T-helper 2 cell (primary cell): Measurements from ENCODE around the gene LRIG2.
"Not testable (repeated sequence)": the region's sequence is repeated elsewhere in the genome, so short reads cannot be mapped to it uniquely, and the experiment has no call there.

Experiments used
- DNase-seq, 5 experiments: peaks; one replicate each; pipeline versions ENCODE4 v3.0.0 to v3.0.0-alpha.2; 2012 to 2022

Gene LRIG2

DNA sequence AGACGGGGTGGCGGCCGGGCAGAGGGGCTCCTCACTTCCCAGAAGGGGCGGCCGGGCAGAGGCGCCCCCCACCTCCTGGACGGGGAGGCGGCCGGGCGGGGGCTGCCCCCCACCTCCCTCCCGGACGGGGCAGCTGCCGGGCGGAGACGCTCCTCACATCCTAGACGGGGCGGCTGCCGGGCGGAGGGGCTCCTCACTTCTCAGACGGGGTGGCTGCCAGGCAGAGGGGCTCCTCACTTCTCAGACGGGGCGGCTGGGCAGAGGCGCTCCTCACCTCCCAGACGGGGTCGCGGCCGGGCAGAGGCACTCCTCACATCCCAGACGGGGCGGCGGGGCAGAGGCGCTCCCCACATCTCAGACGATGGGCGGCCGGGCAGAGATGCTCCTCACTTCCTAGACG is 9.5 kb upstream of the LRIG2 start:
- DNase-seq = not testable (repeated sequence)

DNA sequence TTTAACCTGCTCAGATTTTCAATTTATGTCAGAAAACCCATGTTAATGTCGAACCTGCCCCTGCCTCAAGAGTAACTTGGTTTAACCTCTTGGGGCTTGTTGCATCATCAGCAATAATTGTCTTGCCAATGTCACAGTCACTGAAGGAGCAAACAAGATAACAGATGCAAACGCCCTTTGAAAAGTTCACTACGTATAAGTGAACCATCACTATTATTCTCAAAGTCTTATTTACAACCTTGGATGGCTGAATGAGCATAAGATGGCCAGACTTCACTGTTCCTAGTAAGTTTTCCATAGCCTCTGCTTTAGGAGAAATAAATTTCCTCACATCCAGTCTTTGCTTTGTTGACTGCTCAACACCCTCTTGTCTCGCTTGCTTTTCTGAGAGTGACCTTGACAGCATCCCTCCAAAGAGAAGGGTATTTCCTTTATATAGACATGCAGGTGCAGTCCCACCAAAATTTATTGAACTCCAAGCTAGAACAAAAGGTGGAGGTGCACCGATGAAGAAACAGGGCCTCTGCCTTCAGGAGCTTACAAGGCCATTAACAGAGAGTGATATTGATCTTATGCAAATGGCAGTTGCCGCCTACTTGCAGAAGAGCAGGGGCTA is 749 bp upstream of the LRIG2 start:
- DNase-seq = peak in 1 of 5 experiments; percentile 23

DNA sequence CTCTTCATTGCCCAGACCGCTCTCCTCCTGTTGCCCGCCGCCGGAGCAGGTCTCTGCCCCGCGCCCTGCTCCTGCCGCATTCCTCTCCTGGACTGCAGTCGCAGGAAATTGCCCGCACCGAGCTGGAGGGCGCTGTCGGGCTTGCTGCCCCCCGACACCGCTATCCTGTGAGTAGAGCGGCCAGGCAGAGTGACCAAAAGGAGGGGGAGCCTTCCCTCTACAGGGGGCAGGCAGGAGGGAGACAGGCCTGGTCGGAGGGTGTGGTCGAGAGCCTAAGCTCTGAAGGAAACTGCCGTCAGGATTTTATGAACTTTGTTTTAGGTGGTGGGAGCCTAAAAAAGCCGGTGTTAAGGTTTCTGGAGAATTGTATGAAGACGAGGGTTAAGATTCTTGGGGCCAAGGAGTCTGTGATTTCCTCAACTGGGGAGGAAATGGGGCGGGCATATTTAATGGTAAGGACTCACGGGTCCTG is 517 bp downstream of the LRIG2 start:
- DNase-seq = peak in 2 of 5 experiments; percentile 10 to 17

DNA sequence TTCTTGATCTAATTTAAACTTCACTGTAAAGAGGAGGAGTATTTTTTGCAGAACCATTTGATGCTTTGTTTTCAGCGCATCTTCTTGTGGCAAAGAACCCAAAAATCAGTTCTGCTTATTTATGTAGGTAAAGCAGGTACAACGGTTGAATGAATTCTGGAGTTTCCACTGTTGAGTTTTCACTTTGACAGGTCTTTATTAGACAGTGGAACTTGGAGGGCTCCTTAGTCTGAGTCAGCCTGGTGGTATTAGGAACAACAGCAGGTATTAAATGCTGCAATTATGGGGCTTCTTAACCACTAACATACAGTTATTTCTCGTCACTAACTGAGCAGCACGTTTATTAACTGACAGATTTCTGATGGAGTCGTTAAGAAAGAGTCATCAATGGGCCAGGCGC is 1.2 kb downstream of the LRIG2 start:
- DNase-seq = no peak

DNA sequence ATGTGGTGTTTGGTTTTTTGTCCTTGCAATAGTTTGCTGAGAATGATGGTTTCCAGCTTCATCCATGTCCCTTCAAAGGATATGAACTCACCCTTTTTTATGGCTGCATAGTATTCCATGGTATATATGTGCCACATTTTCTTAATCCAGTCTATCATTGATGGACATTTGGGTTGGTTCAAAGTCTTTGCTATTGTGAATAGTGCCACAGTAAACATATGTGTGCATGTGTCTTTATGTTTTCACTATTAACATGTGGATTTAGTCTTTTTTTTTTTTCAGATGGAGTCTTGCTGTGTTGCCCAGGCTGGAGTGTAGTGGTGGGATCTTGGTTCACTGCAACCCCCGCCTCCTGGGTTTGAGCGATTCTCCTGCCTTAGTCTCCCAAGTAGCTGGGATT is 5.0 kb downstream of the LRIG2 start:
- DNase-seq = not testable (repeated sequence)

DNA sequence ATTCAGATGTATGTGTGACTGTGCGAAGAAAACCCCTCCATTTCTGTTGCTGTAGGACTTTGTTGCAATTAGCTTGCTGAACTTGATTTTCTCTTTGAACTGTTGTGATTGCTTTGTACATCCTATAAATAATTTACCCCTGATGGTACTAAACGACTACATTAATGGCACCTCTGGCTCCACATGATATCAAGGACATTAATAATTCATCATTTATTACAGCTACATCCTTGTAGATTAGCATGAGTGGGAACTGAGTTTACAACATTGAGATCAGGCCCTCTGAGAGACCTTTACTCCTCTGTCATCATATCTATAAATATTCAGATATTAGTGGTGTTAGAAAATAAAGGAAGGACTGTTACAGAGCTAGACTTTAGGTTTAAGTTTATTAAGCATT is 13.5 kb downstream of the LRIG2 start:
- DNase-seq = no peak

DNA sequence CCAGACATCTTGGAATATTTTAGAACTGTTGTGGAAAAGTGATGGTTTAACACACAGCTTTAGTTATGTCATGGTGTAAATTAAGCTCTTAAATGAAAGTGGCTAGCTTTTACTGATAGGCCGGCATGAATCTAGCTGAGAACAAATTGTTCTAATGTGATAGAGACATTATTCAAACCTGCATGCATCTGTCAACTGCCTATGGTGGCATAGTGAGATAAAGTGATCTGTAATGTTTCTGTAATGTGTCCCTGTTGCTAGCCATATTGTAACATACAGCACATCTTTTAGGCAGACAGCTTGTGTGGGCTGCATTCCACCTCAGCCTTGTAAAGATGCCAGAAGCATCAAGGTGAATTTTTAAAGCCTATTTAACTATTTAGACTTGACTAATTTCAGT is 16.0 kb downstream of the LRIG2 start:
- no peak for DNase-seq

DNA sequence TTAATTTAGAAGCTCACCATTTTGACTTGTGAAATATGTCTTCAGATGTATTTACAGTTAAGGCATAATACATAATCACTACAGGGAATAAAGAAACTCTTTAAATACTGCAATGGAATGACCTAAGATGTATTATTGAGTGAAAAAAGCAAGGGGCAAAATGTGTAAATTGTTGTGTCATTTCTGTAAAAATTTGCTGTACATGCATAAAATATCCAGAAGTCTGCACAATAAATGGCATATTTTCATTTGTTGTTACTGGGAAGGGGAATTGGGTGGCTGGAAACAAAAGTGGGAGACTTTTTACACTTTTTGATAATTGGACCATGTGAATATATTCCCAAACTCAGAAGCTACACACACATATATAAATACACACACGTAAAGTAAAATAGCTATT is 17.1 kb downstream of the LRIG2 start:
- DNase-seq = no peak

DNA sequence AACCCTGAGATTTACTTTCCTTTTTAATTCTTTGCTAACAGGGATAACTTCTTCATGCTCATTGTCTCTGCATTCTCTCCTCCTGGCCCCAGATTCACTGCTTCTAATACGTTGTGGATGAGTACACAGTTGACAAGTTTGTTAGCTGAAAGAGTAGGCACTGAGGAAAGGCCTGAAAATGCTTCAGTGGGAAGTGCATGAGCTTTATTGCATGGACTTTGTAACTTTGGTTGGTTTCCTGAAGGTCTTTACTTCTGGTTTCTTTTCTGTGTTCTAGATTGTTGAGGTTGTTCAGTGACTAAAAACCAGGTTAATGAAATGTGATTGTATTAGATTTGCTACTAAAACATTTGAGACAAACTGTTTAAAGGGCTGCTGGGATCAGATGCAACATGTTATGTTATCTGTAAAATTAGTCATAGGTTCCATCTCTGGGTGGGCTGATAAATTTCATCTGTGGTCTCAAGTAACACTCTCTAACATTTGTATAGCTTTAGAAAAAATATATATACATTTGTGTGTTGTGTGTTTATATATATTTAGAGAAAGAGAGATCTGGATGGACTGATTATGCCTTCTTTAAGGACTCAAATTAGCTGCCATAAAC is 19.1 kb downstream of the LRIG2 start:
- no peak for DNase-seq

DNA sequence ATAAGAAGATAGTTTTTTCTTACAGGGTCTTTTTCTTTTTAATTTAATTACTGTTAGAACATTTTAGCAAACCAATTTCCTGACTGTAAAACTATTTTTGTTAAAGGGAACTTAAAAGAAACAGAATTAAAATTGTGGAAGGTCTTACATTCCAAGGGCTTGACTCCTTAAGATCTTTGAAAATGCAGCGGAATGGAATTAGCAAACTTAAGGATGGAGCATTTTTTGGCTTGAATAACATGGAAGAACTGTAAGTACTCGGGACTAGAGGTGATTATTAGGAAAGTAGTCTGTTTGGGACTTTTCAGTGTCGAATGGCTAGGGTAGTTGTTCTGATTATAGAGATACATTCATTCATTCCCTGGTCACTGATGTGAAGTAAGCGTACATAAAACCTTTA is 21.5 kb downstream of the LRIG2 start:
- DNase-seq = no peak

DNA sequence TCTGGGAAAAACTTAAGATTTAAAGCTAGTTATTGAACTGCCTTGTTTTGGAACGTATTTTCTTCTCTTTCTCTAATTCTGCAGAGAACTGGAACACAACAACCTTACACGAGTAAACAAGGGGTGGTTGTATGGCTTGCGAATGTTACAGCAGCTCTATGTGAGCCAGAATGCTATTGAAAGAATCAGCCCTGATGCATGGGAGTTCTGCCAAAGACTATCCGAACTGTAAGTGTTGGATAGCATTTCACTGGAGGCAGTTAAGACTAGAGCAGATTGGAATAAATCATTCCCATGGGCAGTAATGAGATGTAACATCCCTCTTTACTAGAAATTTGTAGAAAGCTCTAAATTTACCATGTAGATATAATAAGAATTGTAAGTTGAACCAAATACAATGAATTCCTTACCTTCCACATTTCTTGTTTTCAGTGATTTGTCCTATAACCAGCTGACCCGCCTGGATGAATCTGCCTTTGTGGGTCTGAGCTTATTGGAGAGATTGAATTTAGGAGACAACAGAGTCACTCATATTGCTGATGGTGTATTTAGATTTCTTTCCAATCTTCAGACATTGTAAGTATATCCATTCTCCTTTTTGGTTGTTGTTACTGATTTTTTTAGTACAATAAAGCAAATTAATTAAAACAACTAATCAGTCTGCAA is 22.9 kb downstream of the LRIG2 start:
- no peak for DNase-seq

DNA sequence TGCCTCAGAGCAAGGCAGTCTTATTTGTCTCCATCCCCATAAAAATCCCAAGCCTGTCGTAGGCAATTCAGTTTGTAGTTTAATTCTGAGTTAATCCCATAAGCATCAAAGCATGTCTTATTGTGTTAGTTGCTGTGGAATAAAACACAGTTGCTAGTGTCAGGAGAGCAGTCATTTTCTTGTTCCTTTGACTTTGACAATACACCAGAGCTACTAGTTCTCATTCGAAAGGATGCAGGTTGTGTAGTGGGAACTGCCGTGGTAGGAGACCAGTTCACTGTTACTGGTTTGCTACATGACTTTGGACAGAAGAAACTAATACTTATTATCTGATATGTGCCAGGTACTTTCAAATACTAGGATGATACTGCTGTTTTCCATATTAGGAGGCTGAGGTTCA is 23.5 kb downstream of the LRIG2 start:
- no peak for DNase-seq

DNA sequence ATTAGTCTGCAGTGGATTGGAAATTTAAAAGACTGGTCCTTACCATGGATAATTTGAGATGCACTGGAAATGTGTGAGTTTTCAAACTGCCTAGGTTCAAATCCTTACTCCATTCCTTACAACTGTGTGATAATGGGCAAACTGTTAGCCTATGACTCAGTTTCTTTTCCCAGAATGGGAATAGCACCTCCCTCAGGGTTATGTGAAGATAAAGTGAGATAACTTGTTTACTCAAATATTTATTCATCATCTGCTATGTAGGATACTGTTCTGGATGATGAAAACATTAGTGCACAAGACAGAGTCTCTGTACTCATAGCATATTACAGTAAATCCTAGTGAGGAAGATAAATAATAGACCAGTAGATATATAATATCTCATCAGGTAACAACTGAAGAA is 28.6 kb downstream of the LRIG2 start:
- DNase-seq = no peak

DNA sequence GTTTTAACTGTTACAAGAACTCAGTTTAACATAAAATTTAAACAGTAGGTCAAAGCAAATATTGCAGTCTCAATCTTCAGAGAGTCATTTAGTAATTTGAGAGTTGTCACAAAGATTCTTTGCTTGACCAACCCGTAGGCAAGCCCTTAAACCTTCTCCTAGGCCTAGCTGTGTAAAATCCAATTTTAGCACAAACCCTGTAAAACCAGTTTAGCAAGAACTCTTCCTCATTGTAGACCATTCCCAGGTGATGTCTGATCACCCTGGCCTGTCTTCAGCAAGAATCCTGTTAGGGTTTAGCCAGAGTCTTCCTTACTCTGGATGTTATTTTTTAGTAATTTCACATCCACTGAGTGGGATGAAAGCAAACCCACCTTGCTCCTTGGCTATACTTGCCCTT is 30.1 kb downstream of the LRIG2 start:
- no peak for DNase-seq

DNA sequence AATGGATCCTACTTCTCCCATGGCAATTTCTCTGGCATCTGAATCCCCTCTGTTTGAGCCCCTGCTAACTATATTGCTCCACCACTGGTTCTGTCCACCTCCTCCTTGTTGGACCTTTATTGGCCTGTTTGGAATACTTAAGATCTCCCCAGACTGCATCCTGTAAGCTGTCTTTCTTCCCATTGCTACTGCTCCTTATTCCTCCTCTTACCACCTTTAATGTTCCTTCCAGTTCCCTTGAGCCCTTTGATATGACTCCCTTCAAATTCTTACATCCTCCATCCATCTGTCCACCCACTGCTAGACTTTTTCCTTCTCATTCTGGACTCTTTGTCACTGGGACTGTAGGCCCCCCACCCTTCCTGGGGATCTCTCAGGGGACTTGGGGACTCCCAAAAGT is 31.0 kb downstream of the LRIG2 start:
- DNase-seq = no peak

DNA sequence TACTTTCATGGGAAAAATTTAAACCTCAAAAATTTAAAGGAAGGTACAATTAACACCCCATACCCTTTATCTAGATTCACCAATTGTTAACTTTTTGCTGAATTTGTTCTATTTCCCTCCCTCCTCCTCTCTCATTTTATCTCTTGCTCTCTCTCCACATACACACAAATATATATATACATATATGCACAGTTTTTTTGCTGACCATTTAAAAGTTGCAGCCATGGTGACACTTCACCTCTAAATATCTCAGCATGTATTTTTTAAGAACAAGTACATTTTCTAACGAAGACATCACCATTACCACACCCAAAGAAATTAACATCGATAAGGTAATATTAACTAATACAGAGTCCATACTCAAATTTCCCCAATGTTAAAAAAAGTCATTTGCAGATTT is 33.9 kb downstream of the LRIG2 start:
- DNase-seq = no peak

DNA sequence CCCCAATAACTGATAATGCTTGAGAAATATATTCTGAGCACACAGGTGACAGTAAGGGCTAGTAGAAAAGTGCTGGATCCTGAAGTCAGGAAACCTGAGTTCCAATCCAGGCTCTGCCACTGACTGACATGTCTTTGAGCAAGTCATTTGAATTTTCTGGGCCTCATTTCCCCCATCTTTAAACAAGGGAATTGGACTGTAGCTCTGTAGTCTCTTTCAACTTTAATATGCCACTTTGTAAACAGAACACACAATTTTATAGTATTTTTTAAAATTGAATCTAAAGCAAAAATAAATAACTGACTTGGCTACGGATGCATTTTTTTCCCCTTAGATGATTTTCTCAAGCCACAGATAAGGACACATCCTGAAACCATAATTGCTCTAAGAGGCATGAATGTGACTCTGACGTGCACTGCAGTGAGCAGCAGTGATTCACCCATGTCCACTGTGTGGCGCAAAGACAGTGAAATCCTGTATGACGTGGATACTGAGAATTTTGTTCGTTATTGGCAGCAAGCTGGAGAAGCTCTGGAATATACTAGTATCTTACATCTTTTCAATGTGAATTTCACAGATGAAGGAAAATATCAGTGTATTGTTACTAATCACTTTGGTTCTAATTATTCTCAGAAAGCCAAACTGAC is 37.0 kb downstream of the LRIG2 start:
- no peak for DNase-seq

DNA sequence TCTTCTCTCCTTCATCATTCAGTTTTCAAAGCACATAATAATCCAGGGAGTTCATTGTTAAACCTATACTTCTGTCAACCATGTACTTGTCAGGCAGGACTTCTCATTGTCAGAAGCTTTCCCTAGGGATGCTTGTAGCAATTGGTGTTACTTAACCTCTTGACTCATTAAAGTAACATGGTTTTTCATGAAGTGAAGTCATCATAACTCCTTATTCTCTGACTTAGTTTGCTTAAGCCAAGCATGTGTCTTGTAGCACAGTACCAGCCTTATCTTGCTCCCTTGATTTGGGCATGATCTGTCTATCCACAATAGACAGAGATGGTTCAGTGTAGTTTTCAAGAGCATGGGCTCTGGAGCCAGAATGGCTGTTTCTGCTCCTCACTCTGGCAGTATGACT is 45.3 kb downstream of the LRIG2 start:
- no peak for DNase-seq

DNA sequence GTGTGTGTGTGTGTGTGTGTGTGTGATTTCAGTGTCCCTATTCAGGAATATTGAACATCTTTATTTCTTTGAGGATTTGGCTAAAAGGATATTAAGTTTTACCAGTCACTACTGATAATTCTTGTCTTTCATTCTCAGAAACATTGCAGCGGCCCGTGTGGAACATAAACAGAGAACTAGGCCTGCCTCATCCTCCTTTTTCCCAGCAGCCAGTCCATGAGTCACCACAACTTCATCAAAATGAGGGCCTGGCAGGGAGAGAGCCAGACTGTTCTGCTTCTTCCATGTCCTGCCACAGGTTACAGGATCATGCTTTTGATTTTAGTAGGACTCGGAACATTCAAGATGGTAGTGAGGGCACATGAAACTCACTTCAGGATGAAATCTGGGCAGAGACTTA is 50.7 kb downstream of the LRIG2 start:
- no peak for DNase-seq

DNA sequence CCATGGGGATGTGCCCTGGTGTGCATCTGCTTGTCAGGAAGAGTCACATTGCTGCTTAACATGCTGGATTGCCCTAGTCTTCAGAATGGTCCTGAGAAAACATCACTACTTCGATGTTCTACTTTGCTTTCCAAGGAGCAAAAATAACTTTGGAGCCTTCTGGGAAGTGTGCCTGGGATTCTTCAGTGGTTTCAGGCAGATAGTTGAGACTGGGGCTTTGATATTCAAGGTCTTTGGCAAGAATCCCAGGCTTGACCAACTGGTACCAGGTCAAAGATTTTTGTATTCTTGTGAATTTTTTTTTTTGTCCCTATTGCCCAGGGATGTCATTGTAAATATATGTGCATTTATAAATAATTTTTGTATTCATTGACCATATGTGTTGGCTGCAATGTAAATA is 51.4 kb downstream of the LRIG2 start:
- no peak for DNase-seq

DNA sequence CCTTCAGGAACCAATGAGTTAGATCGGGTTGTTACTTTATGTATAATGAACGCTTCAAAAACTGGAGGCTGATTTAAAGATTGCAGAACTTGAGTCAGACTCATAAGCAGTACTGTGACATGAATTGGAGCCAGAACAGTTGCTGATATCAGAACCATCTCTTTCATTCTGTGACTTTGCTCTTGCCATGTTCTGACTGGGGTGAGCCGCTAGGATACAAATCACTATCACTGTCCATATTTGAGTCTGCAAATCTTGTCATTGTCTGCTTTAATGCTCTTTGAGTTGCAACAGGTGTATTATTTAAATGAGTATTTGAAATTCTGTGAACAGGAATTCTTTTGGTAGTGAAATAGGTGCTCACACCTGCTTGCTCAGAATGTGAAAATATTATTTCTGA is 52.5 kb downstream of the LRIG2 start:
- DNase-seq = peak in 1 of 5 experiments; percentile 77

DNA sequence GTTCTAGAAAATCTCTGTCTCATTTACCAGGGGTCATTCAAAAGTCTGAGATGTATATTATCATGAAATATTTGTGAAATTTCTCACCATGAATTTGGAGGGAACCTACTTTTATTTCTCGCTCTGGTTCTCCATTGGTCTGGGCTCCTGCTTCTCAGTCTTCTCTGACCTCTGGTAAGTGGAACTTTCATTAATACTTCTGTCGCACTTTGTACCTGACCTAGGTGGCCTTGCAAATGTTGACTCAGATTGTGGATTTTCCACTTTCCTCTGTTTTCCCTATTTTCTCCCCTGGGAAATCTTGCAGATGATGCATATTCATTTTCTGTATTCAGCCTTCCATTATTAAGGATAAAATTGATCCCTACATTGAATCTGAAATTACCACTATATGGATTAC is 53.2 kb downstream of the LRIG2 start:
- DNase-seq = no peak

DNA sequence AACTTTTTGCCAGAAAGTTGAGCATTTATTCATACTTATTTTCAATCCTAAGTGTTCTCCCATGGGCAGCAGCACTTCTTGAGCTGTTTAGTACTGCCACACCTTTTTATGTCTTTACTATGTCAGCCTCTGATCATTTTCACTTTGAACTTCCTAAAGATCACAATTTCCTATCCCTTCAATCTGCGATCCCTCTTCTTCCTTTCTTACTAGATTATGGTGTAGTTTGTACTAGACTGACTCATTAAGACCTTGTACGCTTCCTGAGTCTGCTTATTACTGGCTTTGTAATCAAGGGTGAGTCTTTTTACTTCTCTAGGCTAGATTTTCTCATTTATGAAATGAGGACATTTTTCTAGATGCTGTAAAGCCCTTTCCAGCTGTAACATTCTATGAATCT is 55.1 kb downstream of the LRIG2 start:
- DNase-seq = peak in 1 of 5 experiments; percentile 14
